ENCODE measurements around the gene LMOD2.

LMOD2 gene

GRCh38 chr7:123655614-123656013, at the start of gene LMOD2:
TSS of gene LMOD2 (plus strand) at chr7:123655866. CDS start at chr7:123655964, 98 bp downstream.
- DNase-seq (ENCODE audit: low read depth): no peak
- no peak for TF ChIP-seq CTCF (IDR thresholded peaks at IDR 0.05; ENCODE audit: control insufficient read depth, extremely low read depth, insufficient read depth)
- no peak within 1 kb of the TSS for H3K4me3 ChIP-seq (ENCODE audit: low read depth, low read length)

- no peak overlapping the region for H3K4me3 ChIP-seq (ENCODE audit: low read depth, low read length)
- TF ChIP-seq CTCF (IDR thresholded peaks at IDR 0.05; ENCODE audit: control insufficient read depth, extremely low read depth, insufficient read depth): no peak
- DNase-seq (ENCODE audit: low read depth): no peak
Observed at GRCh38 chr7:123607423-123607975, 48.2 kb upstream of the LMOD2 start.

GRCh38 chr7:123608991-123609882, 46.4 kb upstream of the LMOD2 start:
- no peak for DNase-seq (ENCODE audit: low read depth)
- TF ChIP-seq CTCF (IDR thresholded peaks at IDR 0.05; ENCODE audit: control insufficient read depth, extremely low read depth, insufficient read depth): no peak
- H3K4me3 ChIP-seq (ENCODE audit: low read depth, low read length): no peak overlapping the region

GRCh38 chr7:123609883-123610239, 45.8 kb upstream of the LMOD2 start:
- H3K4me3 ChIP-seq (ENCODE audit: low read depth, low read length): no peak overlapping the region
- TF ChIP-seq CTCF (IDR thresholded peaks at IDR 0.05; ENCODE audit: control insufficient read depth, extremely low read depth, insufficient read depth): no peak
- DNase-seq (ENCODE audit: low read depth): no peak

- no peak for DNase-seq (ENCODE audit: low read depth)
- no peak overlapping the region for H3K4me3 ChIP-seq (ENCODE audit: low read depth, low read length)
- TF ChIP-seq CTCF (IDR thresholded peaks at IDR 0.05; ENCODE audit: control insufficient read depth, extremely low read depth, insufficient read depth): no peak
Observed at GRCh38 chr7:123612024-123612423, 43.6 kb upstream of the LMOD2 start.

GRCh38 chr7:123615344-123615743, 40.3 kb upstream of the LMOD2 start:
- H3K4me3 ChIP-seq (ENCODE audit: low read depth, low read length): no peak overlapping the region
- DNase-seq (ENCODE audit: low read depth): no peak

More at GRCh38 chr7:123615344-123615743, 40.3 kb upstream of the LMOD2 start:
- no peak for TF ChIP-seq CTCF (IDR thresholded peaks at IDR 0.05; ENCODE audit: control insufficient read depth, extremely low read depth, insufficient read depth)
